Measurements from ENCODE around the gene INSC.

The INSC gene

GRCh38 chr11:15159085-15159484 lies 44.4 kb downstream of the INSC start:
- TF ChIP-seq CTCF (conservative IDR thresholded peaks at IDR 0.05; ENCODE audit: low read depth), result peak; percentile 14; the same call in 1 of the 2 replicates
- POLR2A ChIA-PET (ENCODE audit: low non-redundant PET), result no interaction called here
- peak; percentile 41 for DNase-seq (ENCODE audit: low spot score)
- CTCF ChIA-PET, result interaction anchor here (0.6 to 1.6 kb wide), 11 partner anchors 32 to 251 kb away, joined by 3 to 9 read pairs (median 3); no protein-coding TSS in a partner anchor
- H3K27ac ChIP-seq, result no peak overlapping the region

- no peak for DNase-seq (ENCODE audit: low spot score)
- ChIA-PET CTCF (no interaction called here), POLR2A (ENCODE audit: low non-redundant PET) (no interaction called here)
- TF ChIP-seq CTCF (conservative IDR thresholded peaks at IDR 0.05; ENCODE audit: low read depth), result no peak
- H3K27ac ChIP-seq, result no peak overlapping the region
Measured at GRCh38 chr11:15161790-15162189, 47.1 kb downstream of the INSC start.

GRCh38 chr11:15163136-15163535 lies 48.4 kb downstream of the INSC start:
- CTCF ChIA-PET, result interaction anchor here (0.8 kb wide), 1 partner anchor 62 kb away, joined by 3 read pairs; no protein-coding TSS in a partner anchor
- H3K27ac ChIP-seq, result no peak overlapping the region
- POLR2A ChIA-PET (ENCODE audit: low non-redundant PET), result no interaction called here
- no peak for DNase-seq (ENCODE audit: low spot score)
- no peak for TF ChIP-seq CTCF (conservative IDR thresholded peaks at IDR 0.05; ENCODE audit: low read depth)

GRCh38 chr11:15166204-15166603 lies 51.5 kb downstream of the INSC start:
- POLR2A ChIA-PET (ENCODE audit: low non-redundant PET), result no interaction called here
- no peak for DNase-seq (ENCODE audit: low spot score)
- H3K27ac ChIP-seq, result no peak overlapping the region
- no peak for TF ChIP-seq CTCF (conservative IDR thresholded peaks at IDR 0.05; ENCODE audit: low read depth)
- CTCF ChIA-PET, result no interaction called here

- ChIA-PET POLR2A (ENCODE audit: low non-redundant PET) (no interaction called here), CTCF (no interaction called here)
Measured at GRCh38 chr11:15169815-15170551, 55.3 kb downstream of the INSC start.

GRCh38 chr11:15170698-15171097 lies 56.0 kb downstream of the INSC start:
- no peak for DNase-seq (ENCODE audit: low spot score)
- no peak for TF ChIP-seq CTCF (conservative IDR thresholded peaks at IDR 0.05; ENCODE audit: low read depth)
- POLR2A ChIA-PET (ENCODE audit: low non-redundant PET), result no interaction called here
- no peak overlapping the region for H3K27ac ChIP-seq
- CTCF ChIA-PET, result no interaction called here

More at GRCh38 chr11:15169815-15170551, 55.3 kb downstream of the INSC start:
- no peak for TF ChIP-seq CTCF (conservative IDR thresholded peaks at IDR 0.05; ENCODE audit: low read depth)
- DNase-seq (ENCODE audit: low spot score), result no peak
- no peak overlapping the region for H3K27ac ChIP-seq

Data from RWPE1 (cell line).